Neuronal stem cell (in vitro differentiated cells): ENCODE measurements around the gene RAB13. TPM values are rescaled to one million over a fixed set of nuclear protein-coding genes. Genes with fewer than 3 reads are reported as not detected.
"Not testable (repeated sequence)": the region's sequence is repeated elsewhere in the genome, so short reads cannot be mapped to it uniquely, and the experiment has no call there.

Experiments
- DNase-seq: peaks from one replicate; pipeline ENCODE4 v3.0.0-alpha.2; 2013; ENCODE audit warnings: low spot score
- H2AFZ ChIP-seq: one replicate; pipeline ENCODE4 v1.6.1; 2013; ENCODE audit warnings: mild to moderate bottlenecking, low read length, inconsistent platforms
- H2AK5ac ChIP-seq: 2 replicates; pipeline ENCODE4 v1.6.1; 2013; ENCODE audit warnings: low read depth, mild to moderate bottlenecking, inconsistent platforms, low read length, moderate library complexity, mixed read lengths
- H2BK120ac ChIP-seq: 2 replicates; pipeline ENCODE4 v1.6.1; 2013; ENCODE audit warnings: low read depth, mild to moderate bottlenecking, inconsistent platforms, low read length, moderate library complexity, mixed read lengths
- H2BK12ac ChIP-seq: one replicate; pipeline ENCODE4 v1.6.1; 2013; ENCODE audit warnings: low read length, inconsistent platforms
- H2BK15ac ChIP-seq: 2 replicates; pipeline ENCODE4 v1.6.1; 2013; ENCODE audit warnings: mild to moderate bottlenecking, low read length, inconsistent platforms, mixed read lengths
- H2BK5ac ChIP-seq: one replicate; pipeline ENCODE4 v1.6.1; 2013; ENCODE audit warnings: inconsistent platforms, mild to moderate bottlenecking, low read length, moderate library complexity
- H3K14ac ChIP-seq: one replicate; pipeline ENCODE4 v1.6.1; 2013; ENCODE audit warnings: low read length, inconsistent platforms
- H3K18ac ChIP-seq: 2 replicates; pipeline ENCODE4 v1.6.1; 2013; ENCODE audit warnings: low read length, inconsistent platforms
- H3K23ac ChIP-seq: 2 replicates; pipeline ENCODE4 v1.6.1; 2013; ENCODE audit warnings: low read depth, mild to moderate bottlenecking, mixed read lengths, low read length, inconsistent platforms; ENCODE audit not compliant: poor library complexity
- H3K27ac ChIP-seq: replicated peaks from 3 replicates; pipeline ENCODE4 v1.5.1; 2013; ENCODE audit warnings: low read length, inconsistent platforms
- H3K27me3 ChIP-seq, 3 experiments: 2 replicates each; pipeline ENCODE4 v1.6.1; 2013; ENCODE audit warnings: low read length in 3 of 3, mild to moderate bottlenecking in 2 of 3, inconsistent platforms in 1 of 3, low read depth in 1 of 3, mixed read lengths in 1 of 3, moderate library complexity in 1 of 3; ENCODE audit not compliant: control insufficient read depth in 3 of 3, insufficient read depth in 3 of 3
- H3K36me3 ChIP-seq, 2 donors: replicated peaks in 1 of 2; 2 replicates each; pipeline ENCODE4 v1.6.1; 2013; ENCODE audit warnings: low read length in 2 of 2; ENCODE audit not compliant: control insufficient read depth in 2 of 2, insufficient read depth in 2 of 2
- H3K4ac ChIP-seq: 2 replicates; pipeline ENCODE4 v1.6.1; 2013; ENCODE audit warnings: inconsistent platforms, mild to moderate bottlenecking, low read length, moderate library complexity
- H3K4me1 ChIP-seq, 2 donors: 1 replicate in 1 of 2; 2 replicates in 1 of 2; pipeline ENCODE4 v1.6.1; 2013; ENCODE audit warnings: low read length in 2 of 2, low read depth in 1 of 2; ENCODE audit not compliant: control insufficient read depth in 2 of 2, insufficient read depth in 1 of 2
- H3K4me2 ChIP-seq: one replicate; pipeline ENCODE4 v1.6.1; 2013; ENCODE audit warnings: mild to moderate bottlenecking, low read length, inconsistent platforms; ENCODE audit not compliant: insufficient read depth, poor library complexity, severe bottlenecking
- H3K4me3 ChIP-seq, 2 donors: 2 replicates each; pipeline ENCODE4 v1.5.1; 2013; ENCODE audit warnings: low read length in 2 of 2, mild to moderate bottlenecking in 2 of 2, inconsistent platforms in 1 of 2, moderate library complexity in 1 of 2
- H3K79me1 ChIP-seq: one replicate; pipeline ENCODE4 v1.6.1; 2013; ENCODE audit warnings: low read depth, mild to moderate bottlenecking, inconsistent platforms, low read length, moderate library complexity
- H3K9ac ChIP-seq: one replicate; pipeline ENCODE4 v1.6.1; 2013; ENCODE audit warnings: mild to moderate bottlenecking, low read depth, low read length, inconsistent platforms; ENCODE audit not compliant: poor library complexity
- H3K9me3 ChIP-seq, 2 donors: replicated peaks in 1 of 2; 2 replicates each; pipeline versions ENCODE3 to v1.6.1; 2013; ENCODE audit warnings: low read length in 2 of 2, mild to moderate bottlenecking in 2 of 2, inconsistent platforms in 1 of 2, low read depth in 1 of 2, mixed read lengths in 1 of 2, moderate library complexity in 1 of 2; ENCODE audit not compliant: control insufficient read depth in 2 of 2, insufficient read depth in 1 of 2
- H4K8ac ChIP-seq: one replicate; pipeline ENCODE4 v1.6.1; 2013; ENCODE audit warnings: low read depth, mild to moderate bottlenecking, inconsistent platforms, low read length, moderate library complexity
- H4K91ac ChIP-seq: one replicate; pipeline ENCODE4 v1.6.1; 2013; ENCODE audit warnings: low read length, low read depth, mild to moderate bottlenecking, inconsistent platforms; ENCODE audit not compliant: poor library complexity
- WGBS, 2 donors: extraction: QIAGEN DNeasy Blood & Tissue Kit; methylation state at CpG; one replicate each; pipeline ENCODE4 v1.1.7; 2013; ENCODE audit warnings: missing lambda C conversion rate in 2 of 2, mixed read lengths in 1 of 2; ENCODE audit not compliant: insufficient read length in 2 of 2, insufficient replicate concordance in 1 of 2; ENCODE audit errors: extremely low coverage in 2 of 2; 5-methylcytosine and 5-hydroxymethylcytosine counted together
- polyA plus RNA-seq, 2 experiments: library from polyadenylated mRNA; stranded (reverse); fragments of 200-250 nt; gene quantifications; one replicate each; pipeline ENCODE4 v1.2.3, GENCODE V29; 2013

RAB13 gene
- polyA plus RNA-seq (2013, experiment 1 of 2): 104 TPM
- polyA plus RNA-seq (2013, experiment 2 of 2): 104 TPM

DNA sequence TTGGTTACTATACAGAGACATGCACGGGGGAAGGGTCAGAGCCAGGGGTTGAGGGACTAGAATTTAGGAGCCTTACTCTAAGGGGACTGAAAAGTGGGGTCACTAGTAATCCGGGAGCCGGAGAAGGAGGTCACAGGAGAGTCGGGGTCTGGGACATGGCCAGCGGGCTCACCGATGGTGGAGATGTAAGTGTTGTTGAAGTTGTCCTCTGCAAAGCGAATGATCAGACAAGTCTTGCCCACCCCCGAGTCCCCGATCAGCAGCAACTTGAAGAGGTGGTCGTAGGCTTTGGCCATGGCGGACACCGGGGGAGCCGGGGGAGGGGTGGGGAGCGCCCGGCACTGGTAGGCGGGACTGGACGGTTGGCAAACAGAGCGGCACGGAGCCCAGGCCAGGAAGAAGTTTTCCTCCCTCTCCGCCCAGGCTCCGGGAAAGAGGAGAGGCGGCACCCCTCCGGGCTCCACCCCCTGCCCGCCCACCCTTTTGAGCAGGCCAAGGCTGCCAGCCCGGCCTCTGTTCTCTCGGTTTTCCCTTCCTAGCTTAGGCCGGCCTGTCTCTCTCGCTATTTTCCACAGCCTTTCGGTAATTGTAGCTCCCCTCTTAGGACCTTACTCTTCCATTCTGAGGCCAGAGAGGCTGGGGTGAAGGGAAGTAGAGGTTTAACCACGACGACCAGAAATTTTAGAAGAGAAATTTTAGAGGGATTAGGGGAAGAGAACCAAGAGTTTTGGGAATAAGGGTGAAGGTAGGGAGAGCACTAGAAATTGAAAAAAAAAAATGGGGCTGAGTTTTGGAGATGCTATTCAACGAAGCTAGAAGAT lies at the start of gene RAB13:
Gene RAB13 (minus strand): TSS at position 399 of the 821 bp plus-strand sequence. CDS start 103 bp downstream, at position 296.
- Histone ChIP-seq H3K18ac (no peak within 1 kb of the TSS), H3K79me1 (peaks cover 5% of the 10 kb centered on the region), H2BK5ac (no peak within 1 kb of the TSS), H3K23ac (peak within 1 kb of the TSS; percentile 76), H2BK15ac (no peak within 1 kb of the TSS), H2AK5ac (no peak within 1 kb of the TSS), H3K9ac (peak within 1 kb of the TSS; percentile 90), H2AFZ (peak within 1 kb of the TSS; percentile 85), H3K36me3 (peaks cover 7 to 34% of the 10 kb centered on the region in 2 donors), H4K91ac (no peak within 1 kb of the TSS), H3K4me3 (peak within 1 kb of the TSS; percentile 77 to 81), H4K8ac (no peak within 1 kb of the TSS), H3K14ac (no peak within 1 kb of the TSS), H3K27ac (peak within 1 kb of the TSS; percentile 67), H3K4me2 (peak within 1 kb of the TSS; percentile 83), H3K4me1 (peaks cover 6% of the 10 kb centered on the region in 2 donors), H2BK12ac (no peak within 1 kb of the TSS), H3K9me3 (peaks cover 0 to 1% of the 10 kb centered on the region in 2 donors), H3K4ac (no peak within 1 kb of the TSS), H3K27me3 (no peaks in the 10 kb centered on the region), H2BK120ac (no peak within 1 kb of the TSS)
- peak; percentile 74 for DNase-seq
- no CpG with 5 or more reads among the region's 32 CpGs for WGBS, 2 donors

DNA sequence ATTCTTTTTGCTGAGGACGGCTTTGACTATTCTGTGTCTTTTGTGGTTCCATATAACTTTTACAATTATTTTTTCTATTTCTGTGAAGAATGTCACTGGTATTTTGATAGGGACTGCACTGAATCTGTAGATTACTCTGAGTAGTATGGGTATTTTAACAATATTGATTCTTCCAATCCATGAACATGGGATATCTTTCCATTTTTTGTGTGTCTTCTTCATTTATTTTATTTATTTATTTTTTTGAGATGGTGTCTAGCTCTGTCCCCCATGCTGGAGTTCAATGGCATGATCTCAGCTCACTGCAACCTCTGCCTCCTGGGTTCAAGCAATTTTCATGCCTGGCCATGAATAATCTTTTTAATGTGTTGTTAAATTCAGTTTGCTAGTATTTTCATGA lies 47.6 kb upstream of the RAB13 start:
- H3K9ac ChIP-seq, H3K14ac ChIP-seq, H2BK15ac ChIP-seq, H2BK12ac ChIP-seq, H3K4me2 ChIP-seq, H3K23ac ChIP-seq, H3K27me3 ChIP-seq, H3K79me1 ChIP-seq, H2BK5ac ChIP-seq, H2AK5ac ChIP-seq, H4K91ac ChIP-seq, H3K36me3 ChIP-seq, H3K4ac ChIP-seq, H2BK120ac ChIP-seq, H3K9me3 ChIP-seq, H3K4me3 ChIP-seq, DNase-seq, H3K4me1 ChIP-seq, H2AFZ ChIP-seq, H3K27ac ChIP-seq, H3K18ac ChIP-seq, H4K8ac ChIP-seq: not testable (repeated sequence)
- no CpG with 5 or more reads among the region's 1 CpG for WGBS, 2 donors

DNA sequence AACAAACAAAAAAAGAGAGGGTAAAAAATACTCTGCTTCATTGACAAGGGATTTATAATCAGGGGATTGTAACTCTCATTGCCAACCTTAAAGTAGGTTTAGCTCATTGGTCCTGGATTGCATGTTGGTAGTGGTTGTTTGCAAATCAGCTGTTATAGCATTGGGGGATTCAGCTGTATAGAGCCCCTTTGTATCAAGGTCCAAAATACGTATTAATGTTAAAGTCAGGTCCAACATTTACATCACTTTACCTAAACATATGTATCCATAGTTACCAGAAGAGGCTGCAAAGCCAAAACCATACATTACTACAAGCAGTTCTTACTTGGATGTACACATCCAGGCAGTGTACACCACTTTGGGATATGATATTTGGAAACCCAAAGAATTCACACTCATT lies 33.8 kb upstream of the RAB13 start:
- Histone ChIP-seq H2AK5ac (no peak overlapping the region), H3K4me2 (no peak overlapping the region), H3K23ac (no peak overlapping the region), H3K4me1 (no peaks in the 10 kb centered on the region), H3K79me1 (no peaks in the 10 kb centered on the region), H3K36me3 (no peaks in the 10 kb centered on the region), H2BK5ac (no peak overlapping the region), H3K4ac (no peak overlapping the region), H2BK12ac (no peak overlapping the region), H3K14ac (no peak overlapping the region), H4K8ac (no peak overlapping the region), H2AFZ (no peak overlapping the region), H3K27me3 (no peaks in the 10 kb centered on the region), H3K27ac (no peak overlapping the region), H3K9ac (no peak overlapping the region), H3K4me3 (no peak overlapping the region), H4K91ac (no peak overlapping the region), H3K9me3 (no peaks in the 10 kb centered on the region), H2BK120ac (no peak overlapping the region), H3K18ac (no peak overlapping the region), H2BK15ac (no peak overlapping the region)
- WGBS, 2 donors: no CpG with 5 or more reads among the region's 1 CpG
- no peak for DNase-seq

DNA sequence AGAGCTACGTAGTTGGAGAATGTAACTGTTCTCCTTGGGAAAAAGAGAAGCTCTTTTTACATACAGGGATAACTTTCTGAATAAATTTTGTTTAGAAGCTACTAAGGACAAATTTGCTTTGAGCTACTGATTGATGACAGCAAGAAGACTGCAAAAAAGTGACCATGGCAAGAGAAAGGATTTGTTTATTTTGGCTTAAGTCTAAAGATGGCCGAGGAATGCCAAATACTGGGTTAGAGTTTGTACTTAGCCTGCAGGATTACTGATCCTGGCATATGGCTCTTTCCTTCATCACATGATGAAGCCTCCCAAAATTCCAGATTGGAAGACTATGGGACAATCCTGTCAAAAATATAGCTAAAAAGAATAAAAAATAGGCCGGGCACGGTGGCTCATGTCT lies 33.1 kb upstream of the RAB13 start:
- no peak overlapping the region for H4K8ac ChIP-seq
- H3K23ac ChIP-seq: no peak overlapping the region
- H2BK12ac ChIP-seq: no peak overlapping the region
- H3K4me3 ChIP-seq: no peak overlapping the region
- no peak for DNase-seq
- no peaks in the 10 kb centered on the region for H3K79me1 ChIP-seq
- H3K4ac ChIP-seq: no peak overlapping the region
- no peak overlapping the region for H2AK5ac ChIP-seq
- no peak overlapping the region for H2AFZ ChIP-seq
- H2BK15ac ChIP-seq: no peak overlapping the region
- no peaks in the 10 kb centered on the region for H3K36me3 ChIP-seq
- H3K27ac ChIP-seq: no peak overlapping the region
- no peak overlapping the region for H3K18ac ChIP-seq
- no peak overlapping the region for H3K9ac ChIP-seq
- H2BK120ac ChIP-seq: no peak overlapping the region
- no peak overlapping the region for H3K14ac ChIP-seq
- no peak overlapping the region for H4K91ac ChIP-seq
- H2BK5ac ChIP-seq: no peak overlapping the region
- no CpG with 5 or more reads among the region's 4 CpGs for WGBS, 2 donors
- H3K9me3 ChIP-seq: no peaks in the 10 kb centered on the region
- no peaks in the 10 kb centered on the region for H3K27me3 ChIP-seq
- H3K4me2 ChIP-seq: no peak overlapping the region
- no peaks in the 10 kb centered on the region for H3K4me1 ChIP-seq
